ENCODE data around the gene DCST1. TPM values are rescaled to one million over a fixed set of nuclear protein-coding genes. Genes with fewer than 3 reads are reported as not detected.
A peak's percentile ranks its signal among the peaks of the same experiment; 100 is the strongest.

Gene DCST1
- total RNA-seq, 1 experiment from 2014 or later: 0.22 TPM

DNA sequence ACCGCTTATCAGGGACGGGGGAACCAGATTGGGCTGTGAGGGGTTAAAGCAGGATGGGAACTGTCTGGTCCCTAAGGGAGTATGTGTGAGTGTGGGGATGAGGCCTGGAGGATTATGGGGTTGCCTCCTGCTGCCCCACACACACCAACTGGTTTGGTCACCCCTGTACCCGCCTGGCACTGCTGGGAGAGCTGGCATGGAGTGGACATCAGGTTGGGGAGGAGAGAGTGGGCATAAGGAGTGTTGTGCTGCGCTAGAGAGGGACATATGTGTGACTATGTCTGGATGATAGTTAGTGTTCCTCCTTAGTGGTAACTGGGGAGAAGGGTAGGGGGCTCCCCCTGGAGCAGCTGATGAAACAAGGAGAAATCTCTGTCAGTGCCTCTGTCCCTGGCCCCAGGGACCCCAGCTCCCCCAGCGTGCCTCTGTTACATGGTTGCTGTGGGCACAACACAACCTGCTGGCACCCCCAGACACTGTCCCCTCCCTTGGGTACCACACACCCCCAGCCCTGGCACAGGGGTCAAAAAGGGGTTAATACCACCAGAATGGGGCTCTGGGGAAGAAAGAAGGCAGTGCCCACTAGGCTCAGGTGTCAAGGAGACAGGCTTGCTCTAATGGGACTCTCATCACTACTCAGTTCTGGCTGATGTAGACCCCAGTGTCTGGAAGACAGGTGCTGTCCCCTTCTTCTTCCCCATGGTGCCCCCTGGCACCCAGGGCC is 29.1 kb upstream of the DCST1 start:
- Histone ChIP-seq H2AFZ (0 out of 2 replicates have a peak overlapping the region, but pooled peaks have one; percentile 77), H3K36me3 (ENCODE audit: low read depth) (no peaks in the 10 kb centered on the region), H4K20me1 (ENCODE audit: insufficient read depth) (peaks cover 10% of the 10 kb centered on the region), H3K9me2 (ENCODE audit: insufficient read depth) (no peaks in the 10 kb centered on the region), H3F3A (ENCODE audit: insufficient read depth, low read depth) (peaks cover 16% of the 10 kb centered on the region), H3K4me3 (peak overlapping the region; percentile 100), H3K27me3 (ENCODE audit: insufficient read depth, low read depth) (no peaks in the 10 kb centered on the region), H3K9me3 (ENCODE audit: insufficient read depth, low read depth) (no peaks in the 10 kb centered on the region), H3K27ac (peak overlapping the region; percentile 60), H3K4me2 (peak overlapping the region; percentile 91), H3K4me1 (replicated peaks; ENCODE audit: insufficient read depth) (peaks cover 19% of the 10 kb centered on the region), H3K79me2 (ENCODE audit: low read depth) (peaks cover 70% of the 10 kb centered on the region)
- ChIA-PET POLR2A (ENCODE audit: unreplicated experiment) (interaction anchor here (0.6 kb wide), 2 partner anchors 31 to 45 kb away, joined by 3 to 5 read pairs; no protein-coding TSS in a partner anchor), CTCF (no interaction called here)
- BruUV-seq (replicated peaks): no TSS peak
- intact Hi-C loops (cut with micrococcal nuclease; ENCODE audit: unreplicated experiment): loop anchor here (5.0 kb wide), 1 partner anchor 42 kb away; the partner anchor contains the start of gene PYGO2
- no peak for DNase-seq
- TF ChIP-seq, protein P1, sequence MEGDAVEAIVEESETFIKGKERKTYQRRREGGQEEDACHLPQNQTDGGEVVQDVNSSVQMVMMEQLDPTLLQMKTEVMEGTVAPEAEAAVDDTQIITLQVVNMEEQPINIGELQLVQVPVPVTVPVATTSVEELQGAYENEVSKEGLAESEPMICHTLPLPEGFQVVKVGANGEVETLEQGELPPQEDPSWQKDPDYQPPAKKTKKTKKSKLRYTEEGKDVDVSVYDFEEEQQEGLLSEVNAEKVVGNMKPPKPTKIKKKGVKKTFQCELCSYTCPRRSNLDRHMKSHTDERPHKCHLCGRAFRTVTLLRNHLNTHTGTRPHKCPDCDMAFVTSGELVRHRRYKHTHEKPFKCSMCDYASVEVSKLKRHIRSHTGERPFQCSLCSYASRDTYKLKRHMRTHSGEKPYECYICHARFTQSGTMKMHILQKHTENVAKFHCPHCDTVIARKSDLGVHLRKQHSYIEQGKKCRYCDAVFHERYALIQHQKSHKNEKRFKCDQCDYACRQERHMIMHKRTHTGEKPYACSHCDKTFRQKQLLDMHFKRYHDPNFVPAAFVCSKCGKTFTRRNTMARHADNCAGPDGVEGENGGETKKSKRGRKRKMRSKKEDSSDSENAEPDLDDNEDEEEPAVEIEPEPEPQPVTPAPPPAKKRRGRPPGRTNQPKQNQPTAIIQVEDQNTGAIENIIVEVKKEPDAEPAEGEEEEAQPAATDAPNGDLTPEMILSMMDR (conservative IDR thresholded peaks at IDR 0.05): no peak
- TF ChIP-seq EZH2 (IDR thresholded peaks at IDR 0.05; ENCODE audit: low read depth): no peak

DNA sequence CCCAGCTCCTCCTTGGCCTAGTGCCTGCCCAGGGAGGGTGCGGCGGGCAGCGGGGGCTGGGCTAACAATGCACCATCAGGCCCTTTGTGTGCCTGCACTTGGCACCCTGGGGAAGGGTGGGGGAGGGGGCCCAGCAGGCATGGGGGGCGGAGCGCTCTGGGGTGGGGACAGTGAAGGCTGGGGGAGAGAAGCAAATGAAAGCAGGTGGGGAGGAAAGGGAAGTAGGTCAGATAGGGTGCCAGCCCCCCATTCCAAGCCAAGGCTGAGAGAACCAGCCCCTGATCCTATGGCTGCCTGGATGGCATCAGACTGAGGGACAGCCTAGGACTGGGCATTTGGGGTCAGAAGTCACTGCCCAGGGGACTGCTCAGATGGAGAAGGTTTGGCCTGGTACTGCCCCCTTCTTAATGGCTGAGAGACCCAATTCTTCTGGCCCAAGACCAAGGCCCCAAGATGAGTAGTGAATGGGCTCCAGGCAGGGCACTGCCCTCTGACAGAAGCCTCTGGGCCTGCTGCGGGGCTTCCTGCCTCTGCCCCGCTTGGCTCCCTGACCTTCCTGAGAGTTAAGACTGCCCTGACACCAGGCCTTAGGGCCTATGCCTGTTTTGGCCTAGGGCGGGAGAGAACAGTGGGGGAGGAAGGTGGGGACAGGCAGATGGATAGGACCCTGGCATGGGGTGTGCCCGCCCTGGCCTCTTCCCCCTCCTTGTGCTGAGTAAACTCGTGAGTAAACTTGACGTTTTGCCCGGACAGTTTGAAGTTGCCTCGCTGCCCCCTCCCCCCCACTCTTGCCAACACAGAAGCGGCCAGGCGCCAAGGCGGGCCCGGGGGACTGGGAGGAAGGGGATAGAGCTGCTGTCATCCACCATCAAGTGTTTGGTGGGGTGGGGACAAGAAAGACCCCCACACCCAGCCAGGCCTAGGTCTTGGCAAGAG is 28.3 kb upstream of the DCST1 start:
- peak overlapping the region; percentile 60; the same call in 1 of the 2 replicates for H3K27ac ChIP-seq
- H3K27me3 ChIP-seq (ENCODE audit: insufficient read depth, low read depth): no peaks in the 10 kb centered on the region
- TF ChIP-seq, protein P1 (conservative IDR thresholded peaks at IDR 0.05): no peak
- POLR2A ChIA-PET (ENCODE audit: unreplicated experiment): no interaction called here
- H3K9me3 ChIP-seq (ENCODE audit: insufficient read depth, low read depth): no peaks in the 10 kb centered on the region
- H2AFZ ChIP-seq: no peak overlapping the region
- peaks cover 10% of the 10 kb centered on the region for H3K4me1 ChIP-seq (replicated peaks; ENCODE audit: insufficient read depth)
- intact Hi-C loops (cut with micrococcal nuclease; ENCODE audit: unreplicated experiment): no loop called here
- no peaks in the 10 kb centered on the region for H3K9me2 ChIP-seq (ENCODE audit: insufficient read depth)
- peaks cover 16% of the 10 kb centered on the region for H3F3A ChIP-seq (ENCODE audit: insufficient read depth, low read depth)
- H3K4me3 ChIP-seq: peak overlapping the region; percentile 100; the same call in 1 of the 2 replicates
- peak overlapping the region; percentile 91 for H3K4me2 ChIP-seq
- H3K79me2 ChIP-seq (ENCODE audit: low read depth): peaks cover 62% of the 10 kb centered on the region
- CTCF ChIA-PET: no interaction called here
- H3K36me3 ChIP-seq (ENCODE audit: low read depth): no peaks in the 10 kb centered on the region
- no TSS peak for BruUV-seq (replicated peaks)
- H4K20me1 ChIP-seq (ENCODE audit: insufficient read depth): peaks cover 14% of the 10 kb centered on the region
- no peak for DNase-seq

DNA sequence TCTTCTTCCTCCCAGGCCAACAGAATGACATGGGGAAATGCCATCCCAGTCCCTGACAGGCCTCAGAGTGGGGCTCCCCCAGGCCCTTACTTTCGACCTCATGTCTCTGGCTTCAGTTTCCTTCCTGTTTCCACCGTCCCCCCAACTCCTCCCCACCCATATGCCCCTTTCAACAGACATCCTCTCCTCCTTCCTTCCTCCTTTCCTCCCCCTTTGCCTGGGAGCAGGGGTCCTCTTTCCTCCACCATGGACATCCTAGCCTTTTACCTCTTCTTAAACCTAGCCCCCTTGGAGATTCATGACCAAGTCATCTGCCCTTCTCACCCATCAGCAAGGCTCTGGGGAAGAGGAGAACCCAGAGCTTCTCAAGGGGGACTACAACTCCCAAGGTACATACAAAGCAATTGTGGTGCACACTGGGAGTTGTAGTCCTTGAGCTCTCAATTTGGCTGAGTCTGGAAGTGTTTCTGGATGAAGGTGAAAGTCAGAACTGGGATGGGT is 27.0 kb upstream of the DCST1 start:
- POLR2A ChIA-PET (ENCODE audit: unreplicated experiment): no interaction called here
- H3F3A ChIP-seq (ENCODE audit: insufficient read depth, low read depth): peaks cover 12% of the 10 kb centered on the region

More for the DNA sequence above, 27.0 kb upstream of the DCST1 start:
- Histone ChIP-seq H3K79me2 (ENCODE audit: low read depth) (peaks cover 62% of the 10 kb centered on the region), H3K9me3 (ENCODE audit: insufficient read depth, low read depth) (no peaks in the 10 kb centered on the region), H3K27ac (no peak overlapping the region), H4K20me1 (ENCODE audit: insufficient read depth) (peaks cover 22% of the 10 kb centered on the region), H2AFZ (no peak overlapping the region), H3K36me3 (ENCODE audit: low read depth) (no peaks in the 10 kb centered on the region), H3K9me2 (ENCODE audit: insufficient read depth) (no peaks in the 10 kb centered on the region), H3K4me2 (no peak overlapping the region), H3K27me3 (ENCODE audit: insufficient read depth, low read depth) (no peaks in the 10 kb centered on the region), H3K4me1 (replicated peaks; ENCODE audit: insufficient read depth) (peaks cover 10% of the 10 kb centered on the region), H3K4me3 (no peak overlapping the region)
- DNase-seq: no peak
- TSS peak; percentile 5 for BruUV-seq (replicated peaks)
- TF ChIP-seq, protein P1 (conservative IDR thresholded peaks at IDR 0.05): no peak
- TF ChIP-seq EZH2 (IDR thresholded peaks at IDR 0.05; ENCODE audit: low read depth): no peak
- intact Hi-C loops (cut with micrococcal nuclease; ENCODE audit: unreplicated experiment): no loop called here
- CTCF ChIA-PET: no interaction called here
